K562 (cell line): ENCODE data around the gene PSME1.

Experiments used
- ARHGAP35 ChIP-seq: fragments of 450-650 bp; IDR thresholded peaks from 2 replicates; pipeline ENCODE4 v1.6.1; 2018; ENCODE audit not compliant: partially characterized antibody
- BHLHE40 ChIP-seq: IDR thresholded peaks from 2 replicates; pipeline ENCODE4 v1.6.1; 2011; ENCODE audit warnings: low read length, improper control_type of control experiment
- DACH1 ChIP-seq: fragments of 450-650 bp; IDR thresholded peaks from 2 replicates; pipeline ENCODE4 v1.6.1; 2018; ENCODE audit not compliant: partially characterized antibody
- MAFK ChIP-seq: IDR thresholded peaks from 2 replicates; pipeline ENCODE4 v1.6.1; 2011; ENCODE audit warnings: low read length, improper control_type of control experiment
- RBM39 ChIP-seq: fragments of 200-400 bp; formaldehyde crosslinking; optimal IDR thresholded peaks from 2 replicates; pipeline ENCODE3; 2018; ENCODE audit warnings: low read depth, low read length
- RCOR1 ChIP-seq, 2 experiments: IDR thresholded peaks; 2 replicates each; pipeline ENCODE4 v1.6.1; 2012; ENCODE audit warnings: low read depth in 2 of 2, low read length in 2 of 2, borderline replicate concordance in 1 of 2, improper control_type of control experiment in 1 of 2
- TF ChIP-seq, protein P1 (sequence below): fragments of 250-450 bp; sonication (Bioruptor Pico); IDR thresholded peaks from 2 replicates; pipeline ENCODE4 v1.8.0; 2022; ENCODE audit warnings: inconsistent platforms
- TF ChIP-seq, protein P2 (sequence below), 3 experiments: IDR thresholded peaks in 2 of 3; conservative IDR thresholded peaks in 1 of 3; 2 replicates each; pipeline ENCODE4 v1.5.1; 2011 to 2012; ENCODE audit warnings: low read length in 3 of 3, mild to moderate bottlenecking in 3 of 3, control low read depth in 2 of 3, improper control_type of control experiment in 1 of 3, inconsistent platforms in 1 of 3, low read depth in 1 of 3, mixed read lengths in 1 of 3, moderate library complexity in 1 of 3; ENCODE audit not compliant: insufficient read depth in 2 of 3
- TF ChIP-seq, protein P3 (sequence below): fragments of 450-650 bp; formaldehyde crosslinking; IDR thresholded peaks from 2 replicates; pipeline ENCODE4 v1.4.0; 2020; ENCODE audit warnings: mild to moderate bottlenecking
- TF ChIP-seq, protein P4 (sequence below): fragments of 250-450 bp; sonication (Bioruptor Pico); IDR thresholded peaks from 2 replicates; pipeline ENCODE4 v1.4.0; 2020; ENCODE audit warnings: mild to moderate bottlenecking, moderate library complexity, borderline replicate concordance

DNA sequence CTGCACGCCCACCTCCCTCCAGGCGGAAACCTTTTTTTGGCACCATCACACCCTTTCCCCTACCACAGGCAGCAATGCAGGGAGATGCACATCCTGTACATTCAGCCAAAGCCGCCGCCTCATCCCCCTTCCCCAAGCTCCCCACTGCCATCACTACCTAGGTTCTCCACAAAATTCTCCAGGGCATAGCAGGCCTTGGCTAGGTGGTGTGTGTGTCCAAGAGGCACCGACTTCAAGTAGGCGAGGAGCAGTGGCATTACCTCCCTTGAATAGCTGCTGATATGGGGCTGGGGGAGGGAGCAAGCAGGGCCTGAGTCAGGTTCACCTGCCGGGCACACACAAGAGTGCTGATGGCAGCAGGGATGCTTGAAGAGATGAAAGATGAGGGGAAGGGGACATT is 49.0 kb downstream of the PSME1 start:
- TF ChIP-seq RCOR1 (IDR thresholded peaks at IDR 0.05; ENCODE audit: borderline replicate concordance in 1 of 2, low read depth in 2 of 2, low read length in 2 of 2) (no peak), DACH1 (no peak), MAFK (no peak), ARHGAP35 (no peak), RBM39 (no peak), BHLHE40 (no peak)
- TF ChIP-seq, protein P1, sequence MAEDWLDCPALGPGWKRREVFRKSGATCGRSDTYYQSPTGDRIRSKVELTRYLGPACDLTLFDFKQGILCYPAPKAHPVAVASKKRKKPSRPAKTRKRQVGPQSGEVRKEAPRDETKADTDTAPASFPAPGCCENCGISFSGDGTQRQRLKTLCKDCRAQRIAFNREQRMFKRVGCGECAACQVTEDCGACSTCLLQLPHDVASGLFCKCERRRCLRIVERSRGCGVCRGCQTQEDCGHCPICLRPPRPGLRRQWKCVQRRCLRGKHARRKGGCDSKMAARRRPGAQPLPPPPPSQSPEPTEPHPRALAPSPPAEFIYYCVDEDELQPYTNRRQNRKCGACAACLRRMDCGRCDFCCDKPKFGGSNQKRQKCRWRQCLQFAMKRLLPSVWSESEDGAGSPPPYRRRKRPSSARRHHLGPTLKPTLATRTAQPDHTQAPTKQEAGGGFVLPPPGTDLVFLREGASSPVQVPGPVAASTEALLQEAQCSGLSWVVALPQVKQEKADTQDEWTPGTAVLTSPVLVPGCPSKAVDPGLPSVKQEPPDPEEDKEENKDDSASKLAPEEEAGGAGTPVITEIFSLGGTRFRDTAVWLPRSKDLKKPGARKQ, result no peak
- TF ChIP-seq, protein P2, sequence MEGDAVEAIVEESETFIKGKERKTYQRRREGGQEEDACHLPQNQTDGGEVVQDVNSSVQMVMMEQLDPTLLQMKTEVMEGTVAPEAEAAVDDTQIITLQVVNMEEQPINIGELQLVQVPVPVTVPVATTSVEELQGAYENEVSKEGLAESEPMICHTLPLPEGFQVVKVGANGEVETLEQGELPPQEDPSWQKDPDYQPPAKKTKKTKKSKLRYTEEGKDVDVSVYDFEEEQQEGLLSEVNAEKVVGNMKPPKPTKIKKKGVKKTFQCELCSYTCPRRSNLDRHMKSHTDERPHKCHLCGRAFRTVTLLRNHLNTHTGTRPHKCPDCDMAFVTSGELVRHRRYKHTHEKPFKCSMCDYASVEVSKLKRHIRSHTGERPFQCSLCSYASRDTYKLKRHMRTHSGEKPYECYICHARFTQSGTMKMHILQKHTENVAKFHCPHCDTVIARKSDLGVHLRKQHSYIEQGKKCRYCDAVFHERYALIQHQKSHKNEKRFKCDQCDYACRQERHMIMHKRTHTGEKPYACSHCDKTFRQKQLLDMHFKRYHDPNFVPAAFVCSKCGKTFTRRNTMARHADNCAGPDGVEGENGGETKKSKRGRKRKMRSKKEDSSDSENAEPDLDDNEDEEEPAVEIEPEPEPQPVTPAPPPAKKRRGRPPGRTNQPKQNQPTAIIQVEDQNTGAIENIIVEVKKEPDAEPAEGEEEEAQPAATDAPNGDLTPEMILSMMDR (IDR thresholded peaks at IDR 0.05 in 2 of 3, conservative IDR thresholded peaks at IDR 0.05 in 1 of 3; ENCODE audit: insufficient read depth in 2 of 3, low read depth in 1 of 3, low read length in 3 of 3), result no peak
- TF ChIP-seq, protein P3, sequence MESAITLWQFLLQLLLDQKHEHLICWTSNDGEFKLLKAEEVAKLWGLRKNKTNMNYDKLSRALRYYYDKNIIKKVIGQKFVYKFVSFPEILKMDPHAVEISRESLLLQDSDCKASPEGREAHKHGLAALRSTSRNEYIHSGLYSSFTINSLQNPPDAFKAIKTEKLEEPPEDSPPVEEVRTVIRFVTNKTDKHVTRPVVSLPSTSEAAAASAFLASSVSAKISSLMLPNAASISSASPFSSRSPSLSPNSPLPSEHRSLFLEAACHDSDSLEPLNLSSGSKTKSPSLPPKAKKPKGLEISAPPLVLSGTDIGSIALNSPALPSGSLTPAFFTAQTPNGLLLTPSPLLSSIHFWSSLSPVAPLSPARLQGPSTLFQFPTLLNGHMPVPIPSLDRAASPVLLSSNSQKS (CRISPR knock-in tag), result no peak
- TF ChIP-seq, protein P4, sequence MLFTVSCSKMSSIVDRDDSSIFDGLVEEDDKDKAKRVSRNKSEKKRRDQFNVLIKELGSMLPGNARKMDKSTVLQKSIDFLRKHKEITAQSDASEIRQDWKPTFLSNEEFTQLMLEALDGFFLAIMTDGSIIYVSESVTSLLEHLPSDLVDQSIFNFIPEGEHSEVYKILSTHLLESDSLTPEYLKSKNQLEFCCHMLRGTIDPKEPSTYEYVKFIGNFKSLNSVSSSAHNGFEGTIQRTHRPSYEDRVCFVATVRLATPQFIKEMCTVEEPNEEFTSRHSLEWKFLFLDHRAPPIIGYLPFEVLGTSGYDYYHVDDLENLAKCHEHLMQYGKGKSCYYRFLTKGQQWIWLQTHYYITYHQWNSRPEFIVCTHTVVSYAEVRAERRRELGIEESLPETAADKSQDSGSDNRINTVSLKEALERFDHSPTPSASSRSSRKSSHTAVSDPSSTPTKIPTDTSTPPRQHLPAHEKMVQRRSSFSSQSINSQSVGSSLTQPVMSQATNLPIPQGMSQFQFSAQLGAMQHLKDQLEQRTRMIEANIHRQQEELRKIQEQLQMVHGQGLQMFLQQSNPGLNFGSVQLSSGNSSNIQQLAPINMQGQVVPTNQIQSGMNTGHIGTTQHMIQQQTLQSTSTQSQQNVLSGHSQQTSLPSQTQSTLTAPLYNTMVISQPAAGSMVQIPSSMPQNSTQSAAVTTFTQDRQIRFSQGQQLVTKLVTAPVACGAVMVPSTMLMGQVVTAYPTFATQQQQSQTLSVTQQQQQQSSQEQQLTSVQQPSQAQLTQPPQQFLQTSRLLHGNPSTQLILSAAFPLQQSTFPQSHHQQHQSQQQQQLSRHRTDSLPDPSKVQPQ (CRISPR knock-in tag), result no peak
